ENCODE results near the gene HS3ST5. TPM values are rescaled to one million over a fixed set of nuclear protein-coding genes. Genes with fewer than 3 reads are reported as not detected.

The HS3ST5 gene
- total RNA-seq, 1 experiment from 2014 or later: 14.4 TPM

GRCh38 chr6:114200891-114201290 lies 141.9 kb downstream of the HS3ST5 start:
- Histone ChIP-seq H3K9ac (ENCODE audit: extremely low read depth, insufficient read length, low read length) (no peak overlapping the region), H2BK120ac (ENCODE audit: low read depth, low read length, poor library complexity, severe bottlenecking) (no peak overlapping the region), H2AFZ (ENCODE audit: low read length) (no peak overlapping the region), H3K27ac (ENCODE audit: insufficient read length, low read depth, low read length) (no peak overlapping the region), H3K18ac (ENCODE audit: insufficient read length, low read depth, low read length) (no peak overlapping the region), H3K27me3 (ENCODE audit: insufficient read depth, low read length) (no peaks in the 10 kb centered on the region), H3K9me3 (ENCODE audit: control insufficient read depth, low read depth, low read length) (peaks cover 12% of the 10 kb centered on the region), H2BK20ac (ENCODE audit: low read depth, low read length, poor library complexity, severe bottlenecking) (no peak overlapping the region), H3K79me2 (ENCODE audit: insufficient read depth, low read length) (no peaks in the 10 kb centered on the region), H3K4ac (ENCODE audit: low read depth, low read length) (no peak overlapping the region), H3K23me2 (ENCODE audit: insufficient read length, low read depth, low read length, poor library complexity, severe bottlenecking) (no peaks in the 10 kb centered on the region), H4K5ac (ENCODE audit: insufficient read length, low read depth, low read length) (no peak overlapping the region), H2BK15ac (ENCODE audit: low read depth, low read length) (no peak overlapping the region), H2AK5ac (ENCODE audit: insufficient read length, low read length) (no peak overlapping the region), H4K20me1 (ENCODE audit: control insufficient read depth, insufficient read depth, insufficient read length) (no peaks in the 10 kb centered on the region), H3K4me2 (ENCODE audit: insufficient read depth, insufficient read length, low read length) (no peak overlapping the region), H4K91ac (ENCODE audit: insufficient read length, low read depth, low read length) (no peak overlapping the region), H3K4me1 (ENCODE audit: insufficient read depth, low read length) (peaks cover 15% of the 10 kb centered on the region; the same call in 1 of the 2 replicates), H3K23ac (ENCODE audit: insufficient read length, low read depth, low read length) (no peak overlapping the region), H3K56ac (ENCODE audit: insufficient read length, low read depth, low read length) (no peak overlapping the region), H3K79me1 (ENCODE audit: insufficient read depth, low read depth, low read length, poor library complexity, severe bottlenecking) (no peaks in the 10 kb centered on the region), H3T11ph (ENCODE audit: low read length) (no peak overlapping the region), H2BK12ac (ENCODE audit: insufficient read length, low read depth, low read length) (no peak overlapping the region), H4K8ac (replicated peaks; ENCODE audit: insufficient read length, low read depth, low read length) (no peak overlapping the region), H2BK5ac (ENCODE audit: insufficient read length, low read length) (no peak overlapping the region), H3K14ac (ENCODE audit: insufficient read depth, low read length) (no peak overlapping the region)
- DNase-seq: no peak
- Mint-ChIP-seq H3K27me3 (ENCODE audit: low read depth) (no peaks in the 10 kb centered on the region), H3K36me3 (ENCODE audit: insufficient read depth in 1 of 3, low read depth in 3 of 3) (peaks cover 11 to 40% (median 37%) of the 10 kb centered on the region in 3 experiments), H3K9me3 (peaks cover 9 to 33% of the 10 kb centered on the region in 2 experiments), H3K27ac (peak overlapping the region in 2 of 3 experiments; percentile 1 to 15; a peak in 3 of 7 replicates), H3K4me3 (no peak overlapping the region), H3K4me1 (peaks cover 57 to 62% of the 10 kb centered on the region in 2 experiments)
- WGBS (ENCODE audit: extremely low coverage, insufficient read length, low lambda C conversion rate): no CpG with 5 or more reads among the region's 3 CpGs
- no peak for TF ChIP-seq CTCF (conservative IDR thresholded peaks at IDR 0.05)
